IMR-90 (cell line): ENCODE measurements around the gene CRLF1. TPM values are rescaled to one million over a fixed set of nuclear protein-coding genes. Genes with fewer than 3 reads are reported as not detected.
A peak's percentile ranks its signal among the peaks of the same experiment; 100 is the strongest.

ENCODE experiments used
- ATAC-seq: fragments of 200-7000 bp; cut with Tn5 transposase; 2 replicates; pipeline ENCODE4 v1.9.1; 2020; ENCODE audit warnings: low read depth, mild to moderate bottlenecking, moderate library complexity
- BruUV-seq: library from RNA; stranded (reverse); fragments of 400-500 nt; replicated peaks from 2 replicates; lab custom pipeline; 2021; lab: Mats Ljungman, UMichigan
- CTCF ChIA-PET: fragments of 300-600 bp; formaldehyde crosslinking; extraction: SDS; loops from one replicate; lab custom pipeline; 2021; ENCODE audit warnings: antibody characterized with exemption; lab: Yijun Ruan, JAX
- POLR2A ChIA-PET: fragments of 300-600 bp; sonication (Branson Sonifier 250); formaldehyde crosslinking; loops from one replicate; lab custom pipeline; 2022; ENCODE audit warnings: antibody characterized with exemption; ENCODE audit not compliant: unreplicated experiment; lab: Charles Lee
- DNase-seq: peaks from one replicate; pipeline ENCODE4 v3.0.0; 2013
- H2AFZ ChIP-seq: replicated peaks from 2 replicates; pipeline ENCODE3; 2013; ENCODE audit warnings: low read length, mild to moderate bottlenecking; ENCODE audit not compliant: poor library complexity
- H2AK5ac ChIP-seq: 2 replicates; pipeline ENCODE4 v1.6.1; 2013; ENCODE audit warnings: low read depth, low read length, inconsistent platforms
- H2AK9ac ChIP-seq: replicated peaks from 2 replicates; pipeline ENCODE3; 2013; ENCODE audit warnings: mild to moderate bottlenecking, low read depth, low read length, moderate library complexity; ENCODE audit not compliant: poor library complexity
- H2BK120ac ChIP-seq: 2 replicates; pipeline ENCODE4 v1.6.1; 2013; ENCODE audit warnings: low read depth, low read length, inconsistent platforms
- H2BK15ac ChIP-seq: 3 replicates; pipeline ENCODE4 v1.6.1; 2013; ENCODE audit warnings: low read depth, low read length, inconsistent platforms
- H2BK20ac ChIP-seq: 2 replicates; pipeline ENCODE4 v1.6.1; 2013; ENCODE audit warnings: low read depth, mild to moderate bottlenecking, inconsistent platforms, low read length, moderate library complexity
- H2BK5ac ChIP-seq: 2 replicates; pipeline ENCODE4 v1.6.1; 2013; ENCODE audit warnings: mild to moderate bottlenecking, low read depth, low read length, inconsistent platforms; ENCODE audit not compliant: poor library complexity, severe bottlenecking
- H3K14ac ChIP-seq: replicated peaks from 2 replicates; pipeline ENCODE4 v1.6.1; 2013; ENCODE audit warnings: low read depth, low read length, inconsistent platforms
- H3K18ac ChIP-seq: 2 replicates; pipeline ENCODE4 v1.6.1; 2013; ENCODE audit warnings: low read depth, low read length, control low read depth
- H3K23ac ChIP-seq: 2 replicates; pipeline ENCODE4 v1.6.1; 2013; ENCODE audit warnings: low read depth, low read length, inconsistent platforms
- H3K27ac ChIP-seq: 2 replicates; pipeline ENCODE4 v1.5.1; 2013; ENCODE audit warnings: mild to moderate bottlenecking, control low read depth, low read length; ENCODE audit not compliant: insufficient read depth
- H3K27me3 ChIP-seq: 2 replicates; pipeline ENCODE4 v1.6.1; 2013; ENCODE audit warnings: low read length; ENCODE audit not compliant: control insufficient read depth, insufficient read depth
- H3K36me3 ChIP-seq: 2 replicates; pipeline ENCODE4 v1.6.1; 2013; ENCODE audit warnings: low read length, mixed read lengths; ENCODE audit not compliant: control insufficient read depth, insufficient read depth
- H3K4ac ChIP-seq: 2 replicates; pipeline ENCODE4 v1.6.1; 2013; ENCODE audit warnings: low read depth, low read length, inconsistent platforms
- H3K4me1 ChIP-seq: 2 replicates; pipeline ENCODE4 v1.6.1; 2013; ENCODE audit warnings: low read length, mixed read lengths; ENCODE audit not compliant: control insufficient read depth, insufficient read depth
- H3K4me2 ChIP-seq: 2 replicates; pipeline ENCODE4 v1.6.1; 2013; ENCODE audit warnings: low read depth, mild to moderate bottlenecking, control low read depth, low read length, moderate library complexity
- H3K4me3 ChIP-seq: 2 replicates; pipeline ENCODE4 v1.5.1; 2013; ENCODE audit warnings: low read depth, mild to moderate bottlenecking, control low read depth, low read length, moderate library complexity; ENCODE audit not compliant: insufficient read depth
- H3K56ac ChIP-seq: 2 replicates; pipeline ENCODE4 v1.6.1; 2013; ENCODE audit warnings: low read length, inconsistent platforms; ENCODE audit not compliant: insufficient read depth; ENCODE audit errors: extremely low read depth
- H3K79me1 ChIP-seq, 2 experiments: 2 replicates each; pipeline ENCODE4 v1.6.1; 2013; ENCODE audit warnings: low read length in 2 of 2, inconsistent platforms in 1 of 2, low read depth in 1 of 2
- H3K9ac ChIP-seq: 2 replicates; pipeline ENCODE4 v1.6.1; 2013; ENCODE audit warnings: low read depth, low read length, control low read depth
- H3K9me1 ChIP-seq: 2 replicates; pipeline ENCODE4 v1.6.1; 2013; ENCODE audit warnings: low read length, inconsistent platforms; ENCODE audit not compliant: insufficient read depth
- H3K9me3 ChIP-seq: 2 replicates; pipeline ENCODE4 v1.6.1; 2013; ENCODE audit warnings: low read length; ENCODE audit not compliant: control insufficient read depth, insufficient read depth
- H4K20me1 ChIP-seq: 2 replicates; pipeline ENCODE4 v1.6.1; 2013; ENCODE audit warnings: low read length, inconsistent platforms; ENCODE audit not compliant: insufficient read depth
- H4K5ac ChIP-seq: 2 replicates; pipeline ENCODE4 v1.6.1; 2013; ENCODE audit warnings: mild to moderate bottlenecking, low read depth, low read length, control low read depth
- H4K8ac ChIP-seq, 2 experiments: 2 replicates each; pipeline ENCODE4 v1.6.1; 2013; ENCODE audit warnings: low read depth in 2 of 2, low read length in 2 of 2, control low read depth in 1 of 2, inconsistent platforms in 1 of 2
- H4K91ac ChIP-seq: 2 replicates; pipeline ENCODE4 v1.6.1; 2013; ENCODE audit warnings: low read depth, low read length, inconsistent platforms; ENCODE audit not compliant: insufficient read depth
- CHD1 ChIP-seq: IDR thresholded peaks from 2 replicates; pipeline ENCODE4 v1.6.1; 2012; ENCODE audit warnings: low read depth, low read length, improper control_type of control experiment
- MAZ ChIP-seq: IDR thresholded peaks from 2 replicates; pipeline ENCODE4 v1.6.1; 2012; ENCODE audit warnings: low read depth, mild to moderate bottlenecking, low read length, improper control_type of control experiment, moderate library complexity, borderline replicate concordance
- MXI1 ChIP-seq: IDR thresholded peaks from 2 replicates; pipeline ENCODE4 v1.6.1; 2012; ENCODE audit warnings: low read depth, mild to moderate bottlenecking, low read length, moderate library complexity, borderline replicate concordance
- NFE2L2 ChIP-seq: fragments of 150-350 bp; IDR thresholded peaks from 2 replicates; pipeline ENCODE4 v1.6.1; 2016; ENCODE audit warnings: low read depth, mild to moderate bottlenecking, low read length
- POLR2A ChIP-seq: IDR thresholded peaks from 2 replicates; pipeline ENCODE4 v1.6.1; 2012; ENCODE audit warnings: mild to moderate bottlenecking, low read depth, low read length
- RAD21 ChIP-seq: IDR thresholded peaks from 2 replicates; pipeline ENCODE4 v1.6.1; 2012; ENCODE audit warnings: low read length, improper control_type of control experiment
- RCOR1 ChIP-seq: IDR thresholded peaks from 2 replicates; pipeline ENCODE4 v1.6.1; 2012; ENCODE audit warnings: mild to moderate bottlenecking, low read length, improper control_type of control experiment; ENCODE audit not compliant: insufficient replicate concordance
- RFX5 ChIP-seq: IDR thresholded peaks from 2 replicates; pipeline ENCODE4 v1.8.0; 2012; ENCODE audit warnings: low read depth, mild to moderate bottlenecking, low read length, moderate library complexity
- SMC3 ChIP-seq: fragments of 150-350 bp; IDR thresholded peaks from 2 replicates; pipeline ENCODE4 v1.6.1; 2016; ENCODE audit warnings: low read depth, mild to moderate bottlenecking, antibody characterized with exemption, low read length, moderate library complexity
- WGBS, 2 experiments: methylation state at CpG; one replicate each; pipeline versions ENCODE4 v1.1.5 to v1.1.7; 2013; ENCODE audit warnings: missing lambda C conversion rate in 2 of 2; ENCODE audit not compliant: insufficient read length in 1 of 2; ENCODE audit errors: extremely low coverage in 2 of 2; 5-methylcytosine and 5-hydroxymethylcytosine counted together
- dilution Hi-C: fragments of 300-500 bp; cut with HindIII; formaldehyde crosslinking; loops from one replicate; pipeline ENCODE4 v1.14.3; 2018; ENCODE audit warnings: low sequenced_read_pairs; ENCODE audit not compliant: unreplicated experiment
- in situ Hi-C: fragments of 300-500 bp; cut with MboI; formaldehyde crosslinking; loops from 3 replicates; pipeline ENCODE4 v1.14.3; 2019; ENCODE audit warnings: low sequenced_read_pairs, inconsistent platforms, mixed read lengths
- intact Hi-C: fragments of 100-400 bp; cut with micrococcal nuclease; formaldehyde crosslinking; loops from 2 replicates; pipeline ENCODE4 v1.10.0; 2022
- polyA plus RNA-seq, 3 experiments: library from polyadenylated mRNA; depleted of rRNA; stranded (reverse); fragments of >200 nt; gene quantifications; 2 replicates each; pipeline ENCODE4 v1.2.3, GENCODE V29; 2012; ENCODE audit warnings: low replicate concordance in 1 of 3
- total RNA-seq: library from RNA; depleted of rRNA; stranded (reverse); fragments of >200 nt; gene quantifications from 2 replicates; pipeline ENCODE4 v1.2.3, GENCODE V29; 2012
- TF ChIP-seq, protein P1 (sequence below): fragments of 150-350 bp; IDR thresholded peaks from 2 replicates; pipeline ENCODE4 v1.6.1; 2017; ENCODE audit warnings: mild to moderate bottlenecking, antibody characterized with exemption, low read length, low read depth
- TF ChIP-seq, protein P2 (sequence below): fragments of 150-350 bp; IDR thresholded peaks from 2 replicates; pipeline ENCODE4 v1.6.1; 2016; ENCODE audit warnings: low read depth, mild to moderate bottlenecking, low read length, moderate library complexity, borderline replicate concordance

Gene CRLF1
- total and polyA plus RNA-seq, 2 of the 4 experiments (the other 2 are of a cell fraction), result 0.18 to 3.1 TPM

DNA sequence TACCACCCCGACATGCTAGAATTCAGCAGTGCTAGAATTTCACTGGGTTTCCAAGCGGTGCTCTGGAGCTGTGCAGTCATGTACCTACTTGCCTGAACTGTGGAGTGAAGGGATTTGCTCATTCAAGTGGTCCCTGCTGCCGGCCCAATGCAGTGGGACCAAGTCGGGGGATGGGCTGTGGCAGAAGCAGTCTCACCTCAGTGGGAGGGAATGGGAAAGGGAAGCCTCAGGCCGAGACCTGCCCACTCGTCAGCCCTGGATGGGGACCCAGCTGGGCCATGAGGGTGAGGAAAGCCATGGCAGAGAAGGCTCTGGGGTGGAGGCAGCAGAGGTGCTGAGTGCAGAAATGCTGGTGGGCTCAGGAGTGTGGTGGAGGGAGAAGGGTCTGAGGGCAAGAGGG lies 45.1 kb upstream of the CRLF1 start:
- Histone ChIP-seq H2AFZ (peak overlapping the region; percentile 67), H2BK20ac (peak overlapping the region; percentile 83), H4K8ac (peak overlapping the region; percentile 59 to 83; a peak in 3 of 4 replicates), H2AK5ac (peak overlapping the region; percentile 95), H3K79me1 (peaks cover 22 to 62% of the 10 kb centered on the region in 2 experiments; a peak in 3 of 4 replicates), H3K23ac (peak overlapping the region; percentile 45), H2BK15ac (peak overlapping the region; percentile 34; the same call in 2 of the 3 replicates), H3K4me1 (peaks cover 37% of the 10 kb centered on the region), H2BK120ac (peak overlapping the region; percentile 85), H3K27me3 (no peaks in the 10 kb centered on the region), H3K9me1 (peaks cover 30% of the 10 kb centered on the region), H4K91ac (peak overlapping the region; percentile 89), H3K27ac (peak overlapping the region; percentile 71), H4K5ac (peak overlapping the region; percentile 25), H4K20me1 (peaks cover 27% of the 10 kb centered on the region), H3K9ac (0 out of 2 replicates have a peak overlapping the region, but pooled peaks have one; percentile 7), H3K18ac (peak overlapping the region; percentile 45), H3K4ac (peak overlapping the region; percentile 90), H3K4me2 (no peak overlapping the region), H3K36me3 (no peaks in the 10 kb centered on the region), H3K9me3 (no peaks in the 10 kb centered on the region), H2BK5ac (peak overlapping the region; percentile 81), H2AK9ac (peak overlapping the region; percentile 84), H3K56ac (peak overlapping the region; percentile 73; the same call in 1 of the 2 replicates), H3K4me3 (no peak overlapping the region), H3K14ac (peak overlapping the region; percentile 67)
- dilution Hi-C loops, result no loop called here
- DNase-seq (no peak), ATAC-seq (no peak)
- in situ Hi-C loops, result no loop called here
- 93% methylated on average over 3 of the region's 6 CpGs; no CpG with 5 or more reads in 1 of the 2 experiments for WGBS, 2 experiments
- CTCF ChIA-PET, result no interaction called here
- intact Hi-C loops, result no loop called here
- POLR2A ChIA-PET, result no interaction called here
- TF ChIP-seq MAZ, result no peak
- TF ChIP-seq, protein P1, sequence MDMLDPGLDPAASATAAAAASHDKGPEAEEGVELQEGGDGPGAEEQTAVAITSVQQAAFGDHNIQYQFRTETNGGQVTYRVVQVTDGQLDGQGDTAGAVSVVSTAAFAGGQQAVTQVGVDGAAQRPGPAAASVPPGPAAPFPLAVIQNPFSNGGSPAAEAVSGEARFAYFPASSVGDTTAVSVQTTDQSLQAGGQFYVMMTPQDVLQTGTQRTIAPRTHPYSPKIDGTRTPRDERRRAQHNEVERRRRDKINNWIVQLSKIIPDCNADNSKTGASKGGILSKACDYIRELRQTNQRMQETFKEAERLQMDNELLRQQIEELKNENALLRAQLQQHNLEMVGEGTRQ, result no peak
- TF ChIP-seq, protein P2, sequence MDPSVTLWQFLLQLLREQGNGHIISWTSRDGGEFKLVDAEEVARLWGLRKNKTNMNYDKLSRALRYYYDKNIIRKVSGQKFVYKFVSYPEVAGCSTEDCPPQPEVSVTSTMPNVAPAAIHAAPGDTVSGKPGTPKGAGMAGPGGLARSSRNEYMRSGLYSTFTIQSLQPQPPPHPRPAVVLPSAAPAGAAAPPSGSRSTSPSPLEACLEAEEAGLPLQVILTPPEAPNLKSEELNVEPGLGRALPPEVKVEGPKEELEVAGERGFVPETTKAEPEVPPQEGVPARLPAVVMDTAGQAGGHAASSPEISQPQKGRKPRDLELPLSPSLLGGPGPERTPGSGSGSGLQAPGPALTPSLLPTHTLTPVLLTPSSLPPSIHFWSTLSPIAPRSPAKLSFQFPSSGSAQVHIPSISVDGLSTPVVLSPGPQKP, result no peak
- no peak for TF ChIP-seq RCOR1
- TF ChIP-seq RAD21, result no peak
- no peak for TF ChIP-seq RFX5
- TF ChIP-seq MXI1, result no peak
- no peak for TF ChIP-seq CHD1
- no peak for TF ChIP-seq NFE2L2
- TF ChIP-seq SMC3, result no peak
- no peak for TF ChIP-seq POLR2A
- no TSS peak for BruUV-seq
